Stimulated activated naive CD8-positive, alpha-beta T cell treated with anti-CD3 and anti-CD28 coated beads, Interleukin-15, amount 100 ng/mL, for 72 hours (primary cell): Measurements from ENCODE around the gene ADGRG1.
A peak's percentile ranks its signal among the peaks of the same experiment; 100 is the strongest.

Experiments used
- ATAC-seq: fragments of 150-1000 bp; cut with Tn5 transposase; 2 replicates; pipeline ENCODE4 v1.10.0; 2021; ENCODE audit warnings: mild to moderate bottlenecking, moderate library complexity
- DNase-seq, 2 donors: peaks; one replicate each; pipeline ENCODE4 v3.0.0; 2021 to 2022
- H3K27ac Mint-ChIP-seq, 2 donors: one replicate each; pipeline ENCODE4 v1.8.0; 2022; ENCODE audit warnings: mild to moderate bottlenecking in 2 of 2, mixed read lengths in 2 of 2, moderate library complexity in 2 of 2
- H3K27me3 Mint-ChIP-seq: one replicate; pipeline ENCODE4 v1.8.0; 2022; ENCODE audit warnings: mixed read lengths
- H3K4me1 Mint-ChIP-seq: one replicate; pipeline ENCODE4 v1.8.0; 2022; ENCODE audit warnings: mild to moderate bottlenecking, mixed read lengths
- H3K4me3 Mint-ChIP-seq, 2 donors: one replicate each; pipeline ENCODE4 v1.8.0; 2022; ENCODE audit warnings: mild to moderate bottlenecking in 2 of 2, mixed read lengths in 2 of 2, moderate library complexity in 1 of 2
- H3K9me3 Mint-ChIP-seq, 2 donors: one replicate each; pipeline ENCODE4 v1.8.0; 2022; ENCODE audit warnings: mixed read lengths in 2 of 2

Gene ADGRG1

GRCh38 chr16:57611706-57612105, 16.7 kb upstream of the ADGRG1 start:
- DNase-seq (no peak), ATAC-seq (no peak)
- H3K4me1 Mint-ChIP-seq: peaks cover 89% of the 10 kb centered on the region
- H3K27ac Mint-ChIP-seq: peak overlapping the region; percentile 98 to 99
- peak overlapping the region in 1 of 2 donors; percentile 63 for H3K4me3 Mint-ChIP-seq
- no peaks in the 10 kb centered on the region for H3K9me3 Mint-ChIP-seq
- H3K27me3 Mint-ChIP-seq: no peaks in the 10 kb centered on the region

- ATAC-seq: no peak
- Mint-ChIP-seq H3K4me3 (no peak overlapping the region), H3K9me3 (no peaks in the 10 kb centered on the region), H3K4me1 (peaks cover 87% of the 10 kb centered on the region), H3K27me3 (no peaks in the 10 kb centered on the region), H3K27ac (no peak overlapping the region)
- no peak for DNase-seq
These were observed 15.9 kb upstream of the ADGRG1 start for GRCh38 chr16:57612494-57612893.

- Mint-ChIP-seq H3K9me3 (no peaks in the 10 kb centered on the region), H3K27ac (peak overlapping the region in 1 of 2 donors; percentile 98), H3K27me3 (no peaks in the 10 kb centered on the region), H3K4me1 (peaks cover 89% of the 10 kb centered on the region), H3K4me3 (no peak overlapping the region)
- no peak for DNase-seq
- no peak for ATAC-seq
These were observed 14.9 kb upstream of the ADGRG1 start for GRCh38 chr16:57613514-57613913.

DNA sequence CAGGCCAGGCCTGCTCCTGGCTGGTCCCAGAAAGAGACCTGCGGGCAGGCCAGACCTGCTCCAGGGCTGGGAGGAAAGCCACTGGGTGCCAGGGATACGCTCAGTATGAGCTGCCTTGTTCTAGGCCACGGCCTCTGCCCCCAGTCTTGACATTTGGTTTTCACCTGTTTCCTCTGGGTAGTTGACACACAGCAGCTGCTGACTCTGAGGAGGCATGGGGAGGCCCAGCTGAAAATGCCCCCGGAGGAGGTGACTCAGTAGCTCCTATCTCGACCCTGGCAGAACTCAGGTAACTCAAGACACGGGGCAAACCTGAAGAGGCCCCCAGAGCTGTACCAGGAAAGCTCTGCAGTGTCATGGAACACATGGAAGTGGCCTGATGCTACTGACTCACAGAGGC, 13.9 kb upstream of the ADGRG1 start:
- Mint-ChIP-seq H3K27me3 (no peaks in the 10 kb centered on the region), H3K27ac (peak overlapping the region; percentile 95 to 98), H3K9me3 (no peaks in the 10 kb centered on the region), H3K4me1 (peaks cover 89% of the 10 kb centered on the region), H3K4me3 (peak overlapping the region; percentile 1 to 58)
- DNase-seq: peak; percentile 52 to 75
- ATAC-seq: peak; percentile 70

GRCh38 chr16:57614944-57615343, 13.5 kb upstream of the ADGRG1 start:
- ATAC-seq: peak; percentile 16
- DNase-seq: no peak
- H3K4me3 Mint-ChIP-seq: peak overlapping the region; percentile 1 to 58

DNA sequence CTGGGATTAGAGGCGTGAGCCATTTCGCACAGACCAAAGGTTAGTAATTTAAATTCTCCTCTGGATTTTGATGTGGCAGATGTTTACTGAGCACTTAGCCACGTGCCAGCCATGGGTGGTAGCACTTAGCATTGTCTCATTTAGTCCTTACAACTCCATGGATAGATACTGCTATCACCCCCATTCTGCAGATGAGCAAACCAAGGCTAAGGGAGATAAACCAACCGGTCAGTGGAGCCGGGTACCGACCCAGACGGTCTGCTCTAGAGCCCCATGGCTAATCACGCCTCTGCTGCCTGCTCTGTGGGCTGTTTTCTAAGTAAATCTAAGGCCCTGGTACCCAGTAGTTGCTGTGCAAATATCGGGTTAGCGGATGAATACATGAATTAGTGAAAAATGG, 12.6 kb upstream of the ADGRG1 start:
- ATAC-seq (no peak), DNase-seq (no peak)
- Mint-ChIP-seq H3K27ac (peak overlapping the region in 1 of 2 donors; percentile 57), H3K4me3 (no peak overlapping the region), H3K9me3 (no peaks in the 10 kb centered on the region), H3K4me1 (peaks cover 80% of the 10 kb centered on the region), H3K27me3 (no peaks in the 10 kb centered on the region)

More at GRCh38 chr16:57614944-57615343, 13.5 kb upstream of the ADGRG1 start:
- H3K27me3 Mint-ChIP-seq: no peaks in the 10 kb centered on the region
- H3K27ac Mint-ChIP-seq: peak overlapping the region; percentile 95 to 98
- H3K4me1 Mint-ChIP-seq: peaks cover 89% of the 10 kb centered on the region
- H3K9me3 Mint-ChIP-seq: no peaks in the 10 kb centered on the region

DNA sequence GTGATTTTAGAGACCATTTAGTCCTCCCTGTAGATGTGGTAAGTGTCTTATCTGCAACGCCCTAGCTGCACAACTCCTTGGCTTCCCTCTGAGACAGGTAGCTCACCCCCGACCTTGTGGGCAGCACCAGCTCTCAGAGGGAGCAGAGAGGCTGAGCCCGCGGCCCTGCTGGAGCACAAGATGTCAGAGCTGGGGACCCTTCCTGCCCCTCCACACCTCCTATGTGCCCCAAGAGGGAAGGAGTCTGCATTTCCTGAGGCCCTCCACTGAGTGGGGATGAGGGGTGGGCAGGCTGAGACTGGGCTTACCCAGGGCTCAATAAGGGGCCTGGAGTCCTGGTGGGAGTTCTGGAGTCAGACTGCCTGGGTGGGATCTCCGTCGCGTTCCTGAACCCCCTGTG, 12.2 kb upstream of the ADGRG1 start:
- Mint-ChIP-seq H3K4me3 (no peak overlapping the region), H3K9me3 (no peaks in the 10 kb centered on the region), H3K4me1 (peaks cover 80% of the 10 kb centered on the region), H3K27ac (peak overlapping the region in 1 of 2 donors; percentile 57), H3K27me3 (no peaks in the 10 kb centered on the region)
- no peak for DNase-seq
- no peak for ATAC-seq

- H3K27ac Mint-ChIP-seq: peak overlapping the region in 1 of 2 donors; percentile 33
- H3K27me3 Mint-ChIP-seq: no peaks in the 10 kb centered on the region
These were observed 11.6 kb upstream of the ADGRG1 start for GRCh38 chr16:57616876-57617275.

GRCh38 chr16:57617604-57618111, 10.8 kb upstream of the ADGRG1 start:
- Mint-ChIP-seq H3K9me3 (no peaks in the 10 kb centered on the region), H3K27me3 (no peaks in the 10 kb centered on the region), H3K27ac (peak overlapping the region in 1 of 2 donors; percentile 83), H3K4me1 (peaks cover 81% of the 10 kb centered on the region), H3K4me3 (no peak overlapping the region)
- no peak for ATAC-seq
- DNase-seq: no peak

More at GRCh38 chr16:57616876-57617275, 11.6 kb upstream of the ADGRG1 start:
- no peak for ATAC-seq
- Mint-ChIP-seq H3K9me3 (no peaks in the 10 kb centered on the region), H3K4me1 (peaks cover 81% of the 10 kb centered on the region), H3K4me3 (no peak overlapping the region)
- DNase-seq: no peak

DNA sequence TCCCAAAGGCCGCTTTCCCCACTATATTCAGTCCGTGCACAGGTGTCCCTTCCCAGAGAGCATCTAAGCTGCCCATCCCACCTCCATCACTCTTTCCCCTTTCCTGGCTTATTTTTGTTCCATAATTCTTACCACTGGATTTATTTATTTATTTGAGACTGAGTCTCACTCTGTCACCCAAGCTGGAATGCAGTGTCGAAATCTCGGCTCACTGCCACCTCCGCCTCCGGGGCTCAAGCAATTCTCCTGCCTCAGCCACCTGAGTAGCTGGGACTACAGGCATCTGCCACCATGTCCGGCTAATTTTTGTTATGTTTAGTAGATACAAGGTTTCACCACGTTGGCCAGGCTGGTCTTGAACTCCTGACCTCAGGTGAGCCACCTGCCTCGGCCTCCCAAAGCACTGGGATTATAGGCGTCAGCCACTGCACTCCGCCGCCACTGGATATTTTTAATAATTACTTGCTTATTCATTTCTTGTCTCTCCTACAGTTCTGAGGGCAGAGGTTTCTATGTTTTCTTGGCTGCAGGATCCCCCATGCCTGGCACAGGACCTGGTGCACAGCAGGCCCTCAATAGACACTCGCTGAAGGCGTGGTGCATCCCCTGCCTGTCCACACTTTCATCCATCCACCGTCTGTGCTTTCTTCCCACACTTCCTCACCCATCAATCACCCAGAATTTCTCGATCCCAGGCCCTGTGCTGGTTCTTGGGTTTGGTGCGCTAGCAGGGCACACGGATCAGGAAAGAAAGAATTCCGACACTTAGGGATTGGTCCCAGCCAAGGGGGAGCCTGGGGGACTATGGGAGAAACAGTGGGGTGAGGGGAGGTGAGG, 9.9 kb upstream of the ADGRG1 start:
- no peaks in the 10 kb centered on the region for H3K27me3 Mint-ChIP-seq
- H3K4me3 Mint-ChIP-seq: no peak overlapping the region
- ATAC-seq: no peak
- peak overlapping the region; percentile 38 to 65 for H3K27ac Mint-ChIP-seq
- H3K9me3 Mint-ChIP-seq: no peaks in the 10 kb centered on the region
- no peak for DNase-seq
- H3K4me1 Mint-ChIP-seq: peaks cover 73% of the 10 kb centered on the region

DNA sequence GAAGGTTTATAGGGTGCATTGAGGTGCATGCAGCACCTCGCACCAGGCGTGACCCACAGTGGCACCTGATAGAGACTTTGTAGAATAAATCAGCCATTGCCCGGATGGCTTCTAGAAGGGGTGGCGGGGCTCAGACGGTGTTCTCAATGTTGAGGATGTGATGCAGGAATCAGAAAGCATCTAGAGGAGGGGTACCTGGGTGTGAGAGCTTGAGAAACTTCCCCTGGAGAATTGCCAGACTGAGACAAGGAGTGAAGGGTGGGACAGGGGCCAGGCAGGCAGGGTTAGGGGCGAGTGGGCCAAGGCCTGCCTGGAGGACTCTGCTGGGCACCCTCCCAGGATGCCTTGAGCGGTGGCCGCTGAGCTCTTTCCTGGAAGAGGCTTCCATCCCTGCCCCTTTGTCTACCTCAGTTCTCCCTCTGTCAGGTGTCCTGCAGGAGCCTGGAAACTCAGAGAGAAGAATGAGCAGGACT, 9.3 kb upstream of the ADGRG1 start:
- peak overlapping the region in 1 of 2 donors; percentile 65 for H3K27ac Mint-ChIP-seq
- no peak for ATAC-seq
- H3K4me3 Mint-ChIP-seq: no peak overlapping the region
- no peaks in the 10 kb centered on the region for H3K27me3 Mint-ChIP-seq
- peaks cover 66% of the 10 kb centered on the region for H3K4me1 Mint-ChIP-seq
- no peaks in the 10 kb centered on the region for H3K9me3 Mint-ChIP-seq
- no peak for DNase-seq

- peaks cover 65% of the 10 kb centered on the region for H3K4me1 Mint-ChIP-seq
- H3K4me3 Mint-ChIP-seq: no peak overlapping the region
- no peaks in the 10 kb centered on the region for H3K9me3 Mint-ChIP-seq
- no peaks in the 10 kb centered on the region for H3K27me3 Mint-ChIP-seq
- DNase-seq (no peak), ATAC-seq (no peak)
- H3K27ac Mint-ChIP-seq: peak overlapping the region in 1 of 2 donors; percentile 61
These were observed 8.7 kb upstream of the ADGRG1 start for GRCh38 chr16:57619606-57620334.

GRCh38 chr16:57620335-57621231, 7.8 kb upstream of the ADGRG1 start:
- peaks cover 65% of the 10 kb centered on the region for H3K4me1 Mint-ChIP-seq
- no peak for DNase-seq
- H3K27ac Mint-ChIP-seq: peak overlapping the region in 1 of 2 donors; percentile 74
- H3K4me3 Mint-ChIP-seq: no peak overlapping the region
- no peaks in the 10 kb centered on the region for H3K9me3 Mint-ChIP-seq
- H3K27me3 Mint-ChIP-seq: peaks cover 5% of the 10 kb centered on the region
- ATAC-seq: no peak

GRCh38 chr16:57621521-57622271, 6.7 kb upstream of the ADGRG1 start:
- Mint-ChIP-seq H3K27me3 (peaks cover 9% of the 10 kb centered on the region), H3K27ac (peak overlapping the region in 1 of 2 donors; percentile 88), H3K4me3 (no peak overlapping the region), H3K4me1 (peaks cover 62% of the 10 kb centered on the region), H3K9me3 (no peaks in the 10 kb centered on the region)
- DNase-seq (no peak), ATAC-seq (no peak)
